CD14-positive monocyte (primary cell): ENCODE data around the gene KARS1. TPM values are rescaled to one million over a fixed set of nuclear protein-coding genes. Genes with fewer than 3 reads are reported as not detected.

Experiments
- DNase-seq, 3 donors: peaks; one replicate each; pipeline ENCODE4 v3.0.0-alpha.2; 2011 to 2022
- H2AFZ ChIP-seq: 2 replicates; pipeline ENCODE4 v1.6.0; 2012; ENCODE audit warnings: mild to moderate bottlenecking, low read depth, low read length, inconsistent platforms; ENCODE audit not compliant: insufficient read depth, poor library complexity, severe bottlenecking
- H3K27ac ChIP-seq, 2 donors: 1 replicate in 1 of 2; 2 replicates in 1 of 2; pipeline ENCODE4 v1.5.1; 2012 to 2013; ENCODE audit warnings: low read length in 2 of 2, control low read depth in 1 of 2, inconsistent platforms in 1 of 2, low read depth in 1 of 2, mild to moderate bottlenecking in 1 of 2
- H3K27me3 ChIP-seq, 2 donors: one replicate each; pipeline versions ENCODE4 v1.6.0 to v1.6.1; 2011 to 2013; ENCODE audit warnings: low read length in 2 of 2; ENCODE audit not compliant: control insufficient read depth in 2 of 2, insufficient read depth in 2 of 2
- H3K36me3 ChIP-seq, 2 donors: replicated peaks in 1 of 2; 1 replicate in 1 of 2; 2 replicates in 1 of 2; pipeline versions ENCODE4 v1.5.1 to v1.6.1; 2012 to 2013; ENCODE audit warnings: low read length in 2 of 2, control low read depth in 1 of 2, inconsistent platforms in 1 of 2, mild to moderate bottlenecking in 1 of 2; ENCODE audit not compliant: insufficient read depth in 2 of 2, control insufficient read depth in 1 of 2
- H3K4me1 ChIP-seq, 2 donors: 1 replicate in 1 of 2; 2 replicates in 1 of 2; pipeline versions ENCODE4 v1.5.1 to v1.6.1; 2012 to 2013; ENCODE audit warnings: low read length in 2 of 2, control low read depth in 1 of 2, inconsistent platforms in 1 of 2, mild to moderate bottlenecking in 1 of 2, moderate library complexity in 1 of 2; ENCODE audit not compliant: insufficient read depth in 2 of 2, control insufficient read depth in 1 of 2
- H3K4me2 ChIP-seq: replicated peaks from 2 replicates; pipeline ENCODE3; 2012; ENCODE audit warnings: low read length, moderate library complexity, mild to moderate bottlenecking; ENCODE audit not compliant: poor library complexity, severe bottlenecking; ENCODE audit errors: extremely low read depth
- H3K4me3 ChIP-seq, 3 experiments: fragments of 200-600 bp in 1 of 3; sonication (generic) in 1 of 3; replicated peaks in 1 of 3; 1 replicate in 2 of 3; 2 replicates in 1 of 3; pipeline ENCODE4 v1.5.1; 2011 to 2013; ENCODE audit warnings: low read length in 3 of 3, mild to moderate bottlenecking in 3 of 3, control low read depth in 2 of 3, low read depth in 2 of 3, inconsistent platforms in 1 of 3, moderate library complexity in 1 of 3
- H3K79me2 ChIP-seq: 2 replicates; pipeline ENCODE4 v1.6.0; 2012; ENCODE audit warnings: mild to moderate bottlenecking, control low read depth, inconsistent platforms, low read length, moderate library complexity; ENCODE audit not compliant: insufficient read depth
- H3K9ac ChIP-seq: 2 replicates; pipeline ENCODE4 v1.6.0; 2017; ENCODE audit warnings: low read length, mild to moderate bottlenecking; ENCODE audit not compliant: insufficient read depth, poor library complexity, severe bottlenecking
- H3K9me3 ChIP-seq, 2 donors: replicated peaks in 1 of 2; 1 replicate in 1 of 2; 2 replicates in 1 of 2; pipeline versions ENCODE4 v1.5.1 to v1.6.1; 2012 to 2013; ENCODE audit warnings: low read length in 2 of 2, control low read depth in 1 of 2; ENCODE audit not compliant: control insufficient read depth in 1 of 2, insufficient read depth in 1 of 2
- H4K20me1 ChIP-seq: 2 replicates; pipeline ENCODE4 v1.6.0; 2012; ENCODE audit warnings: mild to moderate bottlenecking, low read length, control low read depth, moderate library complexity; ENCODE audit not compliant: insufficient read depth
- H3K27ac Mint-ChIP-seq, 7 donors: one replicate each; pipeline ENCODE4 v1.8.0; 2020; ENCODE audit warnings: mild to moderate bottlenecking in 7 of 7, mixed read lengths in 7 of 7, moderate library complexity in 6 of 7, inconsistent platforms in 2 of 7
- H3K27me3 Mint-ChIP-seq, 3 donors: one replicate each; pipeline ENCODE4 v1.8.0; 2021 to 2022; ENCODE audit warnings: low read depth in 3 of 3, mild to moderate bottlenecking in 3 of 3, mixed read lengths in 3 of 3, moderate library complexity in 3 of 3, inconsistent platforms in 1 of 3
- H3K36me3 Mint-ChIP-seq, 2 donors: one replicate each; pipeline ENCODE4 v1.8.0; 2020; ENCODE audit warnings: mixed read lengths in 2 of 2, inconsistent platforms in 1 of 2, mild to moderate bottlenecking in 1 of 2
- H3K4me1 Mint-ChIP-seq: one replicate; pipeline ENCODE4 v1.8.0; 2020; ENCODE audit warnings: mild to moderate bottlenecking, mixed read lengths
- H3K4me3 Mint-ChIP-seq, 2 donors: one replicate each; pipeline ENCODE4 v1.8.0; 2020; ENCODE audit warnings: mild to moderate bottlenecking in 2 of 2, mixed read lengths in 2 of 2, moderate library complexity in 1 of 2
- H3K9me3 Mint-ChIP-seq, 7 donors: one replicate each; pipeline ENCODE4 v1.8.0; 2020 to 2022; ENCODE audit warnings: mixed read lengths in 7 of 7, mild to moderate bottlenecking in 6 of 7, moderate library complexity in 6 of 7, inconsistent platforms in 2 of 7
- CTCF ChIP-seq: fragments of 200-600 bp; IDR thresholded peaks from one replicate; pipeline ENCODE4 v1.8.0; 2022; ENCODE audit warnings: antibody characterized with exemption, mild to moderate bottlenecking
- WGBS: methylation state at CpG from one replicate; pipeline ENCODE4 v1.1.5; 2013; ENCODE audit warnings: missing lambda C conversion rate; ENCODE audit not compliant: insufficient coverage; 5-methylcytosine and 5-hydroxymethylcytosine counted together
- intact Hi-C, 2 donors: fragments of 100-400 bp; cut with micrococcal nuclease; formaldehyde crosslinking; loops; one replicate each; pipeline versions ENCODE4 v1.15.0 to v1.15.1; 2023
- polyA plus RNA-seq, 3 donors: library from polyadenylated mRNA; depleted of rRNA in 1 of 3; unstranded in 2 of 3; stranded (reverse) in 1 of 3; fragments of 300-500 nt in 2 of 3; fragments of >200 nt in 1 of 3; fragmentation: Illumina TruSeq in 2 of 3; gene quantifications; 1 replicate in 2 of 3; 2 replicates in 1 of 3; pipeline ENCODE4 v1.2.3, GENCODE V29; 2012 to 2021

Gene KARS1
- polyA plus RNA-seq, 3 donors, result 66.1 to 150 (median 116) TPM

GRCh38 chr16:75667503-75667902, 20.0 kb upstream of the KARS1 start:
- no peak overlapping the region for H3K9ac ChIP-seq
- Mint-ChIP-seq H3K27me3 (peaks cover 0 to 1% (median 0%) of the 10 kb centered on the region in 3 donors), H3K4me1 (no peaks in the 10 kb centered on the region), H3K27ac (no peak overlapping the region), H3K9me3 (peaks cover 0 to 6% (median 0%) of the 10 kb centered on the region in 7 donors), H3K36me3 (no peaks in the 10 kb centered on the region), H3K4me3 (no peak overlapping the region)
- H3K9me3 ChIP-seq, result no peaks in the 10 kb centered on the region
- no peaks in the 10 kb centered on the region for H3K79me2 ChIP-seq
- no peaks in the 10 kb centered on the region for H4K20me1 ChIP-seq
- no peaks in the 10 kb centered on the region for H3K4me1 ChIP-seq
- no peak for DNase-seq
- H3K27me3 ChIP-seq, result no peaks in the 10 kb centered on the region
- H2AFZ ChIP-seq, result no peak overlapping the region
- no peak overlapping the region for H3K4me2 ChIP-seq
- TF ChIP-seq CTCF, result no peak
- no peaks in the 10 kb centered on the region for H3K36me3 ChIP-seq
- H3K27ac ChIP-seq, result no peak overlapping the region
- intact Hi-C loops, result no loop called here
- no peak overlapping the region for H3K4me3 ChIP-seq

GRCh38 chr16:75660726-75661302, 13.3 kb upstream of the KARS1 start:
- Mint-ChIP-seq H3K36me3 (peaks cover 35 to 45% of the 10 kb centered on the region in 2 donors), H3K27me3 (no peaks in the 10 kb centered on the region), H3K4me3 (no peak overlapping the region), H3K4me1 (no peaks in the 10 kb centered on the region), H3K27ac (no peak overlapping the region), H3K9me3 (peaks cover 0 to 10% (median 0%) of the 10 kb centered on the region in 7 donors)
- no peaks in the 10 kb centered on the region for H3K9me3 ChIP-seq
- H3K79me2 ChIP-seq, result peaks cover 6% of the 10 kb centered on the region
- intact Hi-C loops, result no loop called here
- no peak for DNase-seq
- H3K9ac ChIP-seq, result no peak overlapping the region
- H4K20me1 ChIP-seq, result peaks cover 24% of the 10 kb centered on the region
- no peak for TF ChIP-seq CTCF
- no peak overlapping the region for H3K27ac ChIP-seq
- 100% methylated on average over 1 of the region's 4 CpGs for WGBS
- H2AFZ ChIP-seq, result no peak overlapping the region
- peaks cover 32 to 55% of the 10 kb centered on the region in 2 donors for H3K36me3 ChIP-seq
- no peaks in the 10 kb centered on the region for H3K27me3 ChIP-seq
- no peak overlapping the region for H3K4me3 ChIP-seq
- H3K4me1 ChIP-seq, result no peaks in the 10 kb centered on the region
- H3K4me2 ChIP-seq, result no peak overlapping the region
